HG02852 (cell line): ENCODE results near the gene MLLT11.

Source experiments
- ATAC-seq: cut with Tn5 transposase; IDR thresholded peaks from one replicate; pipeline ENCODE4 v1.9.1; 2021; ENCODE audit warnings: mild to moderate bottlenecking, moderate library complexity; ENCODE audit not compliant: unreplicated experiment

The MLLT11 gene

GRCh38 chr1:151060007-151060656 is at the start of gene MLLT11:
Gene MLLT11 (plus strand): TSS chr1:151060397. CDS start chr1:151067225, 6,828 bp downstream.
- no peak for ATAC-seq

- no peak for ATAC-seq
These were observed 48.9 kb upstream of the MLLT11 start for GRCh38 chr1:151011154-151011850.

GRCh38 chr1:151012684-151013471 is 47.3 kb upstream of the MLLT11 start:
- ATAC-seq, result no peak

- ATAC-seq, result no peak
These were observed 46.7 kb upstream of the MLLT11 start for GRCh38 chr1:151013518-151013917.

- no peak for ATAC-seq
These were observed 35.6 kb upstream of the MLLT11 start for GRCh38 chr1:151024540-151025146.

- no peak for ATAC-seq
These were observed 33.7 kb upstream of the MLLT11 start for GRCh38 chr1:151026460-151026859.

- no peak for ATAC-seq
These were observed 28.0 kb upstream of the MLLT11 start for GRCh38 chr1:151032164-151032563.

- ATAC-seq, result no peak
These were observed 25.0 kb upstream of the MLLT11 start for GRCh38 chr1:151035167-151035566.

GRCh38 chr1:151036356-151036755 is 23.8 kb upstream of the MLLT11 start, which contains the start of gene BNIPL:
Gene BNIPL (plus strand): TSS chr1:151036586. CDS start chr1:151036726, 140 bp downstream.
- no peak for ATAC-seq

- no peak for ATAC-seq
These were observed 23.2 kb upstream of the MLLT11 start for GRCh38 chr1:151037032-151037431.

GRCh38 chr1:151039521-151039920 is 20.7 kb upstream of the MLLT11 start:
- ATAC-seq, result no peak

GRCh38 chr1:151043163-151043562 is 17.0 kb upstream of the MLLT11 start:
- no peak for ATAC-seq

GRCh38 chr1:151047591-151047924 is 12.6 kb upstream of the MLLT11 start, which contains the start of gene C1orf56:
Gene C1orf56 (plus strand): TSS chr1:151047751. CDS start chr1:151047848, 97 bp downstream.
- peak; percentile 62 for ATAC-seq

- peak; percentile 58 for ATAC-seq
These were observed 12.1 kb upstream of the MLLT11 start for GRCh38 chr1:151047925-151048644.

- ATAC-seq, result no peak
These were observed 11.6 kb upstream of the MLLT11 start for GRCh38 chr1:151048645-151049032.

- ATAC-seq, result no peak
These were observed 10.7 kb upstream of the MLLT11 start for GRCh38 chr1:151049458-151049857.

- no peak for ATAC-seq
These were observed 10.0 kb upstream of the MLLT11 start for GRCh38 chr1:151050051-151050688.

GRCh38 chr1:151051356-151052009 is 8.7 kb upstream of the MLLT11 start:
- no peak for ATAC-seq

GRCh38 chr1:151054971-151055547 is 5.1 kb upstream of the MLLT11 start:
- ATAC-seq, result no peak
